Adrenal gland (tissue), 5 donors: ENCODE results near the gene NDST1.

Experiments used
- POLR2A ChIP-seq, 2 donors: fragments of 450-650 bp; IDR thresholded peaks; one replicate each; pipeline ENCODE4 v1.6.1; 2017; ENCODE audit warnings: antibody characterized with exemption in 2 of 2, mild to moderate bottlenecking in 2 of 2, moderate library complexity in 1 of 2
- TF ChIP-seq, protein P1 (sequence below), 6 experiments: fragments of 450-650 bp in 4 of 6; fragments of 200-600 bp in 2 of 6; sonication (generic) in 1 of 6; IDR thresholded peaks; 1 replicate in 5 of 6; 2 replicates in 1 of 6; pipeline versions ENCODE4 v1.5.1 to v1.8.0; 2016 to 2021; ENCODE audit warnings: antibody characterized with exemption in 6 of 6, mild to moderate bottlenecking in 2 of 6, moderate library complexity in 1 of 6
- donor health status: DM: no; HTN: no; CAD: no.

DNA sequence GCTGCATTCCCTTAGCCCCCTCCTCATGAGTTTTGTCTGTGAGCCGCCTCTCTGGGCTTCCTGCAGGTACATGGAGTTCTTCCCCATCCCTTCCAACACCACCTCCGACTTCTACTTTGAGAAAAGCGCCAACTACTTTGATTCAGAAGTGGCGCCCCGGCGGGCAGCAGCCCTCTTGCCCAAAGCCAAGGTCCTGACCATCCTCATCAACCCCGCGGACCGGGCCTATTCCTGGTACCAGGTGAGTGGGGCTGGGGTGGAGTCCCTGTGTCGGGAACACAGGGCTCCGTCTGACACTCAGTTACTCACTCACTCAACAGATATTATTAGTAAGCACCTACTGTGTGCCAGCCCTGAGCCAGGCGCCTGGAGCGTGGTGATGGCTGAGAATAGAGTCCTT, 37.3 kb downstream of the NDST1 start:
- TF ChIP-seq, protein P1, sequence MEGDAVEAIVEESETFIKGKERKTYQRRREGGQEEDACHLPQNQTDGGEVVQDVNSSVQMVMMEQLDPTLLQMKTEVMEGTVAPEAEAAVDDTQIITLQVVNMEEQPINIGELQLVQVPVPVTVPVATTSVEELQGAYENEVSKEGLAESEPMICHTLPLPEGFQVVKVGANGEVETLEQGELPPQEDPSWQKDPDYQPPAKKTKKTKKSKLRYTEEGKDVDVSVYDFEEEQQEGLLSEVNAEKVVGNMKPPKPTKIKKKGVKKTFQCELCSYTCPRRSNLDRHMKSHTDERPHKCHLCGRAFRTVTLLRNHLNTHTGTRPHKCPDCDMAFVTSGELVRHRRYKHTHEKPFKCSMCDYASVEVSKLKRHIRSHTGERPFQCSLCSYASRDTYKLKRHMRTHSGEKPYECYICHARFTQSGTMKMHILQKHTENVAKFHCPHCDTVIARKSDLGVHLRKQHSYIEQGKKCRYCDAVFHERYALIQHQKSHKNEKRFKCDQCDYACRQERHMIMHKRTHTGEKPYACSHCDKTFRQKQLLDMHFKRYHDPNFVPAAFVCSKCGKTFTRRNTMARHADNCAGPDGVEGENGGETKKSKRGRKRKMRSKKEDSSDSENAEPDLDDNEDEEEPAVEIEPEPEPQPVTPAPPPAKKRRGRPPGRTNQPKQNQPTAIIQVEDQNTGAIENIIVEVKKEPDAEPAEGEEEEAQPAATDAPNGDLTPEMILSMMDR (IDR thresholded peaks at IDR 0.05), result no peak
- no peak for TF ChIP-seq POLR2A (IDR thresholded peaks at IDR 0.05)
